T-cell (primary cell): ENCODE measurements around the gene MED16. TPM values are rescaled to one million over a fixed set of nuclear protein-coding genes. Genes with fewer than 3 reads are reported as not detected.
"Not testable (repeated sequence)": the region's sequence is repeated elsewhere in the genome, so short reads cannot be mapped to it uniquely, and the experiment has no call there.

Experiments used
- ATAC-seq, 4 experiments: fragments of 200-7000 bp in 3 of 4; fragments of 150-1000 bp in 1 of 4; cut with Tn5 transposase; replicated peaks in 1 of 4; 1 replicate in 3 of 4; 2 replicates in 1 of 4; pipeline ENCODE4 v1.10.0; 2021; ENCODE audit warnings: moderate library complexity in 3 of 4, mild to moderate bottlenecking in 2 of 4, moderate number of reproducible peaks in 1 of 4
- CTCF ChIA-PET, 2 donors: fragments of 300-600 bp; sonication (Branson Sonifier 250); formaldehyde crosslinking; loops; one replicate each; lab custom pipeline; 2022; ENCODE audit warnings: antibody characterized with exemption in 2 of 2; lab: Charles Lee
- POLR2A ChIA-PET, 2 donors: fragments of 300-600 bp; sonication (Branson Sonifier 250); formaldehyde crosslinking; loops; one replicate each; lab custom pipeline; 2022; ENCODE audit warnings: antibody characterized with exemption in 2 of 2; lab: Charles Lee
- DNase-seq, 35 experiments: peaks; one replicate each; pipeline versions ENCODE4 v3.0.0 to v3.0.0-alpha.2; 2013 to 2023
- H3K27ac ChIP-seq: one replicate; pipeline ENCODE4 v1.5.1; 2013; ENCODE audit warnings: low read length
- H3K27me3 ChIP-seq, 2 experiments: replicated peaks in 1 of 2; 1 replicate in 1 of 2; 2 replicates in 1 of 2; pipeline versions ENCODE4 v1.6.1 to v1.7.0; 2013; ENCODE audit warnings: low read length in 1 of 2, mixed read lengths in 1 of 2; ENCODE audit not compliant: control insufficient read depth in 2 of 2, insufficient read depth in 2 of 2; ENCODE audit errors: extremely low read depth in 1 of 2
- H3K36me3 ChIP-seq, 2 donors: 1 replicate in 1 of 2; 2 replicates in 1 of 2; pipeline versions ENCODE4 v1.6.1 to v1.7.0; 2013; ENCODE audit warnings: low read length in 1 of 2; ENCODE audit not compliant: control insufficient read depth in 2 of 2, insufficient read depth in 1 of 2; ENCODE audit errors: extremely low read depth in 1 of 2
- H3K4me1 ChIP-seq, 2 experiments: 1 replicate in 1 of 2; 2 replicates in 1 of 2; pipeline versions ENCODE4 v1.6.1 to v1.7.0; 2013; ENCODE audit warnings: low read length in 2 of 2, mixed read lengths in 1 of 2; ENCODE audit not compliant: insufficient read depth in 2 of 2, control insufficient read depth in 1 of 2; ENCODE audit errors: extremely low read depth in 1 of 2
- H3K4me3 ChIP-seq, 2 donors: 1 replicate in 1 of 2; 2 replicates in 1 of 2; pipeline versions ENCODE4 v1.5.1 to v1.7.0; 2013; ENCODE audit warnings: mild to moderate bottlenecking in 2 of 2, low read length in 1 of 2, moderate library complexity in 1 of 2; ENCODE audit not compliant: control insufficient read depth in 1 of 2; ENCODE audit errors: extremely low read depth in 1 of 2
- H3K9me3 ChIP-seq: 2 replicates; pipeline ENCODE4 v1.7.0; 2013
- H3K27ac Mint-ChIP-seq, 2 donors: one replicate each; pipeline ENCODE4 v1.8.0; 2020 to 2021; ENCODE audit warnings: mild to moderate bottlenecking in 2 of 2, mixed read lengths in 2 of 2
- H3K27me3 Mint-ChIP-seq, 2 donors: one replicate each; pipeline ENCODE4 v1.8.0; 2021 to 2022; ENCODE audit warnings: mixed read lengths in 2 of 2
- H3K36me3 Mint-ChIP-seq: one replicate; pipeline ENCODE4 v1.8.0; 2021; ENCODE audit warnings: mixed read lengths
- H3K4me1 Mint-ChIP-seq, 3 donors: one replicate each; pipeline ENCODE4 v1.8.0; 2020 to 2022; ENCODE audit warnings: mixed read lengths in 3 of 3, mild to moderate bottlenecking in 1 of 3
- H3K4me3 Mint-ChIP-seq, 3 donors: one replicate each; pipeline ENCODE4 v1.8.0; 2020 to 2022; ENCODE audit warnings: mild to moderate bottlenecking in 3 of 3, mixed read lengths in 3 of 3, moderate library complexity in 3 of 3
- H3K9me3 Mint-ChIP-seq, 3 donors: one replicate each; pipeline ENCODE4 v1.8.0; 2020 to 2022; ENCODE audit warnings: mixed read lengths in 3 of 3
- WGBS: methylation state at CpG from one replicate; pipeline ENCODE4 v1.1.5; 2013; ENCODE audit warnings: missing lambda C conversion rate; ENCODE audit not compliant: insufficient coverage; 5-methylcytosine and 5-hydroxymethylcytosine counted together
- total RNA-seq, 35 experiments: library from RNA in 6 of 35; stranded (reverse) in 6 of 35; fragments of 120-200 nt in 1 of 35; gene quantifications; one replicate each; pipeline versions ENCODE4 v1.2.1 to v1.2.4 and lab custom pipeline; 2013 to 2026

MED16 gene
- total RNA-seq, 5 donors from 2014 or later (not counting 1 experiment from before 2014, with no cell fraction given), result 55.0 to 105 (median 92.4) TPM

GRCh38 chr19:843836-844545 lies 49.0 kb downstream of the MED16 start:
- no peaks in the 10 kb centered on the region for H3K36me3 Mint-ChIP-seq
- POLR2A ChIA-PET, result no interaction called here
- peak overlapping the region in 1 of 3 donors; percentile 67 for H3K4me3 Mint-ChIP-seq
- CTCF ChIA-PET, result no interaction called here
- H3K9me3 ChIP-seq, result no peaks in the 10 kb centered on the region
- peaks cover 31 to 55% of the 10 kb centered on the region in 2 donors for H3K27me3 Mint-ChIP-seq
- no peaks in the 10 kb centered on the region for H3K36me3 ChIP-seq
- no peak overlapping the region for H3K4me3 ChIP-seq
- peaks cover 0 to 74% of the 10 kb centered on the region in 2 experiments for H3K27me3 ChIP-seq
- peaks cover 0 to 18% of the 10 kb centered on the region in 2 experiments for H3K4me1 ChIP-seq
- peaks cover 3 to 12% (median 8%) of the 10 kb centered on the region in 3 donors for H3K4me1 Mint-ChIP-seq
- no peak overlapping the region for H3K27ac Mint-ChIP-seq
- H3K9me3 Mint-ChIP-seq, result no peaks in the 10 kb centered on the region
- H3K27ac ChIP-seq, result no peak overlapping the region
- ATAC-seq (no peak), DNase-seq (no peak)
- WGBS, result 24% methylated on average over 26 of the region's 70 CpGs

- Mint-ChIP-seq H3K4me3 (peak overlapping the region in 1 of 3 donors; percentile 15), H3K27ac (no peak overlapping the region), H3K27me3 (peaks cover 27 to 49% of the 10 kb centered on the region in 2 donors), H3K9me3 (no peaks in the 10 kb centered on the region), H3K4me1 (peaks cover 3 to 12% (median 8%) of the 10 kb centered on the region in 3 donors), H3K36me3 (no peaks in the 10 kb centered on the region)
- Histone ChIP-seq H3K9me3 (no peaks in the 10 kb centered on the region), H3K36me3 (no peaks in the 10 kb centered on the region), H3K27me3 (peaks cover 0 to 71% of the 10 kb centered on the region in 2 experiments), H3K4me3 (no peak overlapping the region), H3K4me1 (peaks cover 0 to 18% of the 10 kb centered on the region in 2 experiments), H3K27ac (no peak overlapping the region)
- POLR2A ChIA-PET, result no interaction called here
- ATAC-seq (peak in 1 of 4 experiments; percentile 40), DNase-seq (no peak)
- WGBS, result 10% methylated on average over 46 of the region's 46 CpGs
- CTCF ChIA-PET, result interaction anchor here in 1 of 2 donors (0.6 kb wide), 1 partner anchor 178 kb away, joined by 3 read pairs; no protein-coding TSS in a partner anchor
These were observed 49.7 kb downstream of the MED16 start for GRCh38 chr19:843180-843835.

GRCh38 chr19:842802-843179 lies 50.2 kb downstream of the MED16 start:
- peaks cover 0 to 69% of the 10 kb centered on the region in 2 experiments for H3K27me3 ChIP-seq
- POLR2A ChIA-PET, ATAC-seq, H3K4me3 ChIP-seq, H3K36me3 ChIP-seq, DNase-seq, H3K27ac Mint-ChIP-seq, H3K9me3 ChIP-seq, H3K36me3 Mint-ChIP-seq, H3K27ac ChIP-seq, H3K9me3 Mint-ChIP-seq: not testable (repeated sequence)
- CTCF ChIA-PET, result interaction anchor here in 1 of 2 donors (0.6 kb wide), 1 partner anchor 177 kb away, joined by 3 read pairs; no protein-coding TSS in a partner anchor
- WGBS, result 90% methylated on average over 3 of the region's 7 CpGs
- peaks cover 24 to 46% of the 10 kb centered on the region in 2 donors for H3K27me3 Mint-ChIP-seq
- H3K4me3 Mint-ChIP-seq, result peak overlapping the region in 1 of 3 donors; percentile 15
- peaks cover 0 to 15% of the 10 kb centered on the region in 2 experiments for H3K4me1 ChIP-seq
- peaks cover 3 to 12% (median 8%) of the 10 kb centered on the region in 3 donors for H3K4me1 Mint-ChIP-seq

GRCh38 chr19:840519-841206 lies 52.3 kb downstream of the MED16 start, which contains the start of gene PRTN3:
Gene PRTN3, plus strand, starts transcription at chr19:840999. Its CDS starts 10 bp downstream, at chr19:841009.
- H3K27me3 ChIP-seq, result peaks cover 0 to 66% of the 10 kb centered on the region in 2 experiments
- no peak within 1 kb of the TSS for H3K27ac ChIP-seq
- H3K4me1 ChIP-seq, result peaks cover 0 to 15% of the 10 kb centered on the region in 2 experiments
- no peaks in the 10 kb centered on the region for H3K9me3 ChIP-seq
- peaks cover 3 to 18% (median 11%) of the 10 kb centered on the region in 3 donors for H3K4me1 Mint-ChIP-seq
- DNase-seq (no peak), ATAC-seq (no peak)
- no peak within 1 kb of the TSS for H3K4me3 Mint-ChIP-seq
- CTCF ChIA-PET, result no interaction called here
- H3K4me3 ChIP-seq, result no peak within 1 kb of the TSS
- no peaks in the 10 kb centered on the region for H3K9me3 Mint-ChIP-seq
- POLR2A ChIA-PET, result no interaction called here
- WGBS, result 59% methylated on average over 22 of the region's 24 CpGs
- no peak within 1 kb of the TSS for H3K27ac Mint-ChIP-seq
- peaks cover 24 to 42% of the 10 kb centered on the region in 2 donors for H3K27me3 Mint-ChIP-seq
- no peaks in the 10 kb centered on the region for H3K36me3 Mint-ChIP-seq
- H3K36me3 ChIP-seq, result no peaks in the 10 kb centered on the region

- ATAC-seq (no peak), DNase-seq (no peak)
- ChIA-PET CTCF (no interaction called here), POLR2A (no interaction called here)
- no peaks in the 10 kb centered on the region for H3K9me3 Mint-ChIP-seq
- H3K4me3 Mint-ChIP-seq, result no peak overlapping the region
- H3K9me3 ChIP-seq, result no peaks in the 10 kb centered on the region
- H3K27me3 Mint-ChIP-seq, result peaks cover 9 to 16% of the 10 kb centered on the region in 2 donors
- no peak overlapping the region for H3K27ac ChIP-seq
- H3K4me3 ChIP-seq, result no peak overlapping the region
- H3K27me3 ChIP-seq, result peaks cover 0 to 51% of the 10 kb centered on the region in 2 experiments
- WGBS, result 91% methylated on average over 29 of the region's 36 CpGs
- H3K4me1 Mint-ChIP-seq, result peaks cover 0 to 7% (median 3%) of the 10 kb centered on the region in 3 donors
- no peaks in the 10 kb centered on the region for H3K36me3 ChIP-seq
- H3K27ac Mint-ChIP-seq, result no peak overlapping the region
- H3K4me1 ChIP-seq, result no peaks in the 10 kb centered on the region
- no peaks in the 10 kb centered on the region for H3K36me3 Mint-ChIP-seq
These were observed 57.7 kb downstream of the MED16 start for GRCh38 chr19:835210-835810.

- ChIA-PET POLR2A (no interaction called here), CTCF (no interaction called here)
- Histone ChIP-seq H3K27me3 (peaks cover 0 to 53% of the 10 kb centered on the region in 2 experiments), H3K9me3 (no peaks in the 10 kb centered on the region), H3K4me1 (no peaks in the 10 kb centered on the region), H3K4me3 (no peak overlapping the region), H3K27ac (no peak overlapping the region), H3K36me3 (no peaks in the 10 kb centered on the region)
- ATAC-seq, result no peak
- Mint-ChIP-seq H3K36me3 (no peaks in the 10 kb centered on the region), H3K27ac (no peak overlapping the region), H3K27me3 (peaks cover 9 to 15% of the 10 kb centered on the region in 2 donors), H3K4me3 (no peak overlapping the region), H3K4me1 (peaks cover 0 to 7% (median 3%) of the 10 kb centered on the region in 3 donors), H3K9me3 (no peaks in the 10 kb centered on the region)
- WGBS, result 90% methylated on average over 21 of the region's 24 CpGs
- no peak for DNase-seq
These were observed 58.8 kb downstream of the MED16 start for GRCh38 chr19:834216-834615.
